GM18502 (cell line): Measurements from ENCODE around the gene KLK8.

Experiments used
- ATAC-seq: cut with Tn5 transposase; IDR thresholded peaks from one replicate; pipeline ENCODE4 v1.9.1; 2021; ENCODE audit warnings: mild to moderate bottlenecking; ENCODE audit not compliant: unreplicated experiment, poor library complexity

KLK8 gene

GRCh38 chr19:50959731-50960500 is 41.5 kb downstream of the KLK8 start:
- ATAC-seq: no peak

- no peak for ATAC-seq
Observed at GRCh38 chr19:50957587-50957986, 43.8 kb downstream of the KLK8 start.

- no peak for ATAC-seq
Observed at GRCh38 chr19:50952910-50953309, 48.5 kb downstream of the KLK8 start, which contains the start of gene KLK5. KLK5 (minus strand) TSS chr19:50953038; CDS start chr19:50952657, 381 bp downstream.

DNA sequence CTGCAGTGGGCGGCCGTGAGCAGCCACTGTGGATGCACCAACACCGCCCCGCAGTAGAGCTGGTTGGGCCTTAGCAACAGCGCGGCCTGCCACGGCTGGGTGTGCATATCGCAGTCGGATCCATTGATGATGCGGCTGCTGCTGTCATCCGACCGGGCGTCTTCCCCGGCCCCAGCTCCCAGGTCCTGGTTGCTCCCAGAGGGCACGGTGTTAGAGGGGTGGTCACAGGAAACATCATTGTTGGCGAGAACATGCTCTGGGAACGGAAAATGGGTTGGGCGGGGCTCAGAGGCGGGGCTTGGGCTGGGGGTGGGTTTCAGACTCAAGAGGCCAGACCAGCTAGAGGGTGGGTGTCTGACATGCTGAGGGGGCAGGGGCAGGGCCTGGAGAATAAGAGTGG is 51.5 kb downstream of the KLK8 start:
- ATAC-seq: no peak

DNA sequence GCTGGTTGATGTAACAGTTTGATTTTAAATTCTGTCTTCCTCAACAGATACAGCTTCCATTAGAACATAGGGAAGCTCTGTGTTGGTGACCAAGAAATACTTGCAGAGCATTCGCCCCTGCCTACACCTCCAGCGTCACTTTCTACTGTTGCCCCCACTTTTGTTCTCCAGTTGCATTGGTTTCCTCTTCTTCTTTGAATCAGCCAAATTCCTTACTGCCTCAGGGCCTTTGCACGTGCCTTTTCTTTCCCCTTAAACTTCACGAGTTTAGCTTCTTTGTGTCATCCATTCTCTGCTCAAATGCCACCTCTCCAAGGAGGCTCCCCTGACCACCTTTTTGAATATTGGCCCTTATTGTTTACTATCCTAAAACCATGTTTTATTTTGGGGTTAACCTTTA is 54.3 kb downstream of the KLK8 start:
- ATAC-seq: no peak
